Vagina (tissue), 2 donors: ENCODE data around the gene MROH7.

Experiments used
- POLR2A ChIP-seq, 2 donors: fragments of 450-650 bp; IDR thresholded peaks; one replicate each; pipeline ENCODE4 v1.6.1; 2017; ENCODE audit warnings: antibody characterized with exemption in 2 of 2, mild to moderate bottlenecking in 2 of 2, moderate library complexity in 2 of 2
- POLR2AphosphoS5 ChIP-seq, 2 donors: sonication (generic); formaldehyde crosslinking; IDR thresholded peaks; one replicate each; pipeline ENCODE4 v1.9.0; 2017; ENCODE audit warnings: antibody characterized with exemption in 2 of 2, mild to moderate bottlenecking in 2 of 2, low read depth in 1 of 2; ENCODE audit not compliant: insufficient read depth in 1 of 2
- TF ChIP-seq, protein P1 (sequence below), 3 experiments: fragments of 450-650 bp in 2 of 3; fragments of 200-600 bp in 1 of 3; sonication (generic) in 1 of 3; IDR thresholded peaks; one replicate each; pipeline ENCODE4 v1.5.1; 2017 to 2019; ENCODE audit warnings: antibody characterized with exemption in 3 of 3, mild to moderate bottlenecking in 2 of 3, moderate library complexity in 2 of 3

DNA sequence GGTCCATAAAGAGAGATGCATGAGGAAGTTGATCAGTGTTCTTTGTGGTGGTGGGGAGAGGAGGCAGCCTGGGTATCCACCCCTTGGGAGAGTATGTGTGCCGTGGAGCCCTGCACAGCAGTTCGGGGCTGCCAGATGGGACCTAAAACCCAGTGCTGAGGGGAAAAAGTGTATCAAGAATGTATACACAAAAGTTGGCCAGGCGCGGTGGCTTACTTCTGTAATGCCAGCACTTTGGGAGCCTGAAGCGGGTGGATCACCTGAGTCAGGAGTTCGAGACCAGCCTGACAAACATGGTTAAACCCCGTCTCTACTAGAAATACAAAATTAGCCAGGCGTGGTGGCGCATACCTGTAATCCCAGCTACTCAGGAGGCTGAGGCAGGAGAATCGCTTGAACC, 70.0 kb downstream of the MROH7 start:
- TF ChIP-seq POLR2A (IDR thresholded peaks at IDR 0.05) (no peak), POLR2AphosphoS5 (IDR thresholded peaks at IDR 0.05; ENCODE audit: insufficient read depth in 1 of 2, low read depth in 1 of 2) (no peak)
- TF ChIP-seq, protein P1, sequence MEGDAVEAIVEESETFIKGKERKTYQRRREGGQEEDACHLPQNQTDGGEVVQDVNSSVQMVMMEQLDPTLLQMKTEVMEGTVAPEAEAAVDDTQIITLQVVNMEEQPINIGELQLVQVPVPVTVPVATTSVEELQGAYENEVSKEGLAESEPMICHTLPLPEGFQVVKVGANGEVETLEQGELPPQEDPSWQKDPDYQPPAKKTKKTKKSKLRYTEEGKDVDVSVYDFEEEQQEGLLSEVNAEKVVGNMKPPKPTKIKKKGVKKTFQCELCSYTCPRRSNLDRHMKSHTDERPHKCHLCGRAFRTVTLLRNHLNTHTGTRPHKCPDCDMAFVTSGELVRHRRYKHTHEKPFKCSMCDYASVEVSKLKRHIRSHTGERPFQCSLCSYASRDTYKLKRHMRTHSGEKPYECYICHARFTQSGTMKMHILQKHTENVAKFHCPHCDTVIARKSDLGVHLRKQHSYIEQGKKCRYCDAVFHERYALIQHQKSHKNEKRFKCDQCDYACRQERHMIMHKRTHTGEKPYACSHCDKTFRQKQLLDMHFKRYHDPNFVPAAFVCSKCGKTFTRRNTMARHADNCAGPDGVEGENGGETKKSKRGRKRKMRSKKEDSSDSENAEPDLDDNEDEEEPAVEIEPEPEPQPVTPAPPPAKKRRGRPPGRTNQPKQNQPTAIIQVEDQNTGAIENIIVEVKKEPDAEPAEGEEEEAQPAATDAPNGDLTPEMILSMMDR (IDR thresholded peaks at IDR 0.05) = no peak
